ENCODE measurements around the gene ZKSCAN3. TPM values are rescaled to one million over a fixed set of nuclear protein-coding genes. Genes with fewer than 3 reads are reported as not detected.

The ZKSCAN3 gene
- total RNA-seq, 1 experiment from 2014 or later, result 1.9 TPM

DNA sequence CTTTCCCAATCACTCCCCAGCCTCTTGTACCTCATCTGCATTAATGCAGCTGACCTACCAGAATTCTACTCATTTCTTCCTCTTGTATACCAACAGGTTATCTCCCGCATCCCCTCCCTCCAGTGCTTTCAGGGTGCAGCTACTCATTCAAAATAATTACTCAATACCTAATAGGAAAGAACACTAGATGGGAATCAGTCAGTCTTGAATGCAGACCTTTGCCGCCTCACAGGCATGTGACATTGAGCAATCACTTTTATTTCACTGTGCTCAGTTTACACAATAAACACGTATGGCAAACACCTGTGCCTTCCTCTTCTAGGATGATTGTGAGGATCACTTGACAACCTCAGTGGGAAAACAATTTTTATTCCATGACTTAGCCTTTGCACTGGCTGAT is 27.1 kb upstream of the ZKSCAN3 start:
- Histone ChIP-seq H3K27me3 (ENCODE audit: low read length) (no peaks in the 10 kb centered on the region), H3K27ac (ENCODE audit: low read length) (no peak overlapping the region), H3K9me3 (ENCODE audit: low read length) (peaks cover 23% of the 10 kb centered on the region), H3K9ac (ENCODE audit: low read length) (no peak overlapping the region), H3K36me3 (ENCODE audit: low read depth, low read length) (peaks cover 21% of the 10 kb centered on the region), H4K20me1 (ENCODE audit: low read length) (no peaks in the 10 kb centered on the region), H3K4me3 (ENCODE audit: low read length) (no peak overlapping the region), H3K79me2 (ENCODE audit: low read length) (no peaks in the 10 kb centered on the region), H2AFZ (ENCODE audit: low read length) (no peak overlapping the region), H3K4me1 (ENCODE audit: insufficient read depth, low read length) (no peaks in the 10 kb centered on the region), H3K4me2 (ENCODE audit: low read length) (no peak overlapping the region), H3K9me2 (replicated peaks; ENCODE audit: low read length) (no peaks in the 10 kb centered on the region), H3F3A (ENCODE audit: low read length, unreplicated experiment) (no peaks in the 10 kb centered on the region)
- no TSS peak for BruUV-seq (replicated peaks)
- DNase-seq (no peak), ATAC-seq (no peak)
- TF ChIP-seq EZH2 (IDR thresholded peaks at IDR 0.05; ENCODE audit: low read length, unreplicated experiment), result no peak
- no peak for TF ChIP-seq EZH2phosphoT487 (IDR thresholded peaks at IDR 0.05; ENCODE audit: borderline replicate concordance, low read length)
- TF ChIP-seq CTCF (conservative IDR thresholded peaks at IDR 0.05; ENCODE audit: low read depth, low read length), result no peak
- CTCF ChIA-PET, result no interaction called here
- intact Hi-C loops (cut with micrococcal nuclease), result no loop called here
- POLR2A ChIA-PET (ENCODE audit: unreplicated experiment), result no interaction called here

GRCh38 chr6:28323813-28324424 is 25.8 kb upstream of the ZKSCAN3 start:
- Histone ChIP-seq H3K4me1 (ENCODE audit: insufficient read depth, low read length) (no peaks in the 10 kb centered on the region), H3K27me3 (ENCODE audit: low read length) (no peaks in the 10 kb centered on the region), H3K4me3 (ENCODE audit: low read length) (no peak overlapping the region), H3K36me3 (ENCODE audit: low read depth, low read length) (peaks cover 22% of the 10 kb centered on the region), H3K27ac (ENCODE audit: low read length) (no peak overlapping the region), H2AFZ (ENCODE audit: low read length) (no peak overlapping the region), H3K9me3 (ENCODE audit: low read length) (peaks cover 23% of the 10 kb centered on the region), H3K9ac (ENCODE audit: low read length) (no peak overlapping the region), H3F3A (ENCODE audit: low read length, unreplicated experiment) (no peaks in the 10 kb centered on the region), H3K79me2 (ENCODE audit: low read length) (no peaks in the 10 kb centered on the region), H4K20me1 (ENCODE audit: low read length) (no peaks in the 10 kb centered on the region), H3K4me2 (ENCODE audit: low read length) (no peak overlapping the region), H3K9me2 (replicated peaks; ENCODE audit: low read length) (no peaks in the 10 kb centered on the region)
- ChIA-PET POLR2A (ENCODE audit: unreplicated experiment) (no interaction called here), CTCF (no interaction called here)
- BruUV-seq (replicated peaks), result no TSS peak
- ATAC-seq (no peak), DNase-seq (no peak)
- intact Hi-C loops (cut with micrococcal nuclease), result no loop called here
- TF ChIP-seq EZH2 (IDR thresholded peaks at IDR 0.05; ENCODE audit: low read length, unreplicated experiment), result no peak
- no peak for TF ChIP-seq CTCF (conservative IDR thresholded peaks at IDR 0.05; ENCODE audit: low read depth, low read length)
- no peak for TF ChIP-seq EZH2phosphoT487 (IDR thresholded peaks at IDR 0.05; ENCODE audit: borderline replicate concordance, low read length)

DNA sequence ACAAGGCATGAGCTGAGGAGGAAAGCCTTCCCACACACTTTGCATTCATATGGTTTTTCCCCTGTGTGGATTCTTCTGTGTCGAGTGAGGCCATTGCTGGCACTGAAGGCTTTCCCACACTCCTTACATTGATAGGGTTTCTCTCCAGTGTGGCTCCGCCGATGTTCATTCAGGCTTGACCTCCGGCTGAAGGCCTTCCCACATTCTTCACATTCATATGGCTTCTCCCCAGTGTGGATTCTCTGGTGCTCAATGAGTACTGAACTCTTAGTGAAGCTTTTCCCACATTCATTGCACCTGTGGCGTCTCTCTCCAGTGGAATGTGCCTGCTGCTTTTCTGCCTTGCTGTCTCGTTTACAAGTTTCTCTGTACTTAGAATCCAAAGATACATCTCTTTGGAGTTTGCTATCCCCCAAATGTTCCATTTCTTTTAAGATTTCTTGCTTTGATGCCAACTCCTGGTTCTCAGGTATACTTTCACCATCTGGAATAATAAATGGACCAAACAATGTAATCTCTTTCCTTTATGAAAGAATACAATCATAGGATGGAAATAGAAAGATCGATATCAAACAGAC is 23.3 kb upstream of the ZKSCAN3 start:
- no peaks in the 10 kb centered on the region for H3F3A ChIP-seq (ENCODE audit: low read length, unreplicated experiment)
- TF ChIP-seq CTCF (conservative IDR thresholded peaks at IDR 0.05; ENCODE audit: low read depth, low read length) (no peak), EZH2 (IDR thresholded peaks at IDR 0.05; ENCODE audit: low read length, unreplicated experiment) (no peak), EZH2phosphoT487 (IDR thresholded peaks at IDR 0.05; ENCODE audit: borderline replicate concordance, low read length) (no peak)
- ChIA-PET POLR2A (ENCODE audit: unreplicated experiment) (no interaction called here), CTCF (no interaction called here)
- H4K20me1 ChIP-seq (ENCODE audit: low read length), result no peaks in the 10 kb centered on the region
- intact Hi-C loops (cut with micrococcal nuclease), result no loop called here
- no peaks in the 10 kb centered on the region for H3K79me2 ChIP-seq (ENCODE audit: low read length)
- H3K4me2 ChIP-seq (ENCODE audit: low read length), result no peak overlapping the region
- H3K4me3 ChIP-seq (ENCODE audit: low read length), result no peak overlapping the region
- no peaks in the 10 kb centered on the region for H3K9me2 ChIP-seq (replicated peaks; ENCODE audit: low read length)
- H3K27ac ChIP-seq (ENCODE audit: low read length), result no peak overlapping the region
- H3K27me3 ChIP-seq (ENCODE audit: low read length), result no peaks in the 10 kb centered on the region
- H3K9ac ChIP-seq (ENCODE audit: low read length), result no peak overlapping the region
- no peak overlapping the region for H2AFZ ChIP-seq (ENCODE audit: low read length)
- DNase-seq (no peak), ATAC-seq (no peak)
- H3K4me1 ChIP-seq (ENCODE audit: insufficient read depth, low read length), result no peaks in the 10 kb centered on the region
- no TSS peak for BruUV-seq (replicated peaks)
- peaks cover 26% of the 10 kb centered on the region for H3K36me3 ChIP-seq (ENCODE audit: low read depth, low read length)
- H3K9me3 ChIP-seq (ENCODE audit: low read length), result peaks cover 23% of the 10 kb centered on the region
